ENCODE measurements around the gene CYTH3.
"Not testable (repeated sequence)": the region's sequence is repeated elsewhere in the genome, so short reads cannot be mapped to it uniquely, and the experiment has no call there.

DNA sequence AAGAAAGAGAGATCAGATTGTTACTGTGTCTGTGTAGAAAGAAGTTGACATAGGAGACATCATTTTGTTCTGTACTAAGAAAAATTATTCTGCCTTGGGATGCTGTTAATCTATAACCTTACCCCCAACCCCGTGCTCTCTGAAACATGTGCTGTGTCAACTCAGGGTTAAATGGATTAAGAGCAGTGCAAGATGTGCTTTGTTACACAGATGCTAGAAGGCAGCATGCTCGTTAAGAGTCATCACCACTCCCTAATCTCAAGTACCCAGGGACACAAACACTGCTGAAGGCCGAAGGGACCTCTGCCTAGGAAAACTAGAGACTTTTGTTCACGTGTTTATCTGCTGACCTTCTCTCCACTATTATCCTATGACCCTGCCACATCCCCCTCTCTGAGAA is 49.0 kb downstream of the CYTH3 start:
- TF ChIP-seq, protein P1, sequence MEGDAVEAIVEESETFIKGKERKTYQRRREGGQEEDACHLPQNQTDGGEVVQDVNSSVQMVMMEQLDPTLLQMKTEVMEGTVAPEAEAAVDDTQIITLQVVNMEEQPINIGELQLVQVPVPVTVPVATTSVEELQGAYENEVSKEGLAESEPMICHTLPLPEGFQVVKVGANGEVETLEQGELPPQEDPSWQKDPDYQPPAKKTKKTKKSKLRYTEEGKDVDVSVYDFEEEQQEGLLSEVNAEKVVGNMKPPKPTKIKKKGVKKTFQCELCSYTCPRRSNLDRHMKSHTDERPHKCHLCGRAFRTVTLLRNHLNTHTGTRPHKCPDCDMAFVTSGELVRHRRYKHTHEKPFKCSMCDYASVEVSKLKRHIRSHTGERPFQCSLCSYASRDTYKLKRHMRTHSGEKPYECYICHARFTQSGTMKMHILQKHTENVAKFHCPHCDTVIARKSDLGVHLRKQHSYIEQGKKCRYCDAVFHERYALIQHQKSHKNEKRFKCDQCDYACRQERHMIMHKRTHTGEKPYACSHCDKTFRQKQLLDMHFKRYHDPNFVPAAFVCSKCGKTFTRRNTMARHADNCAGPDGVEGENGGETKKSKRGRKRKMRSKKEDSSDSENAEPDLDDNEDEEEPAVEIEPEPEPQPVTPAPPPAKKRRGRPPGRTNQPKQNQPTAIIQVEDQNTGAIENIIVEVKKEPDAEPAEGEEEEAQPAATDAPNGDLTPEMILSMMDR (IDR thresholded peaks at IDR 0.05): not testable (repeated sequence)
- not testable (repeated sequence) for TF ChIP-seq POLR2A (IDR thresholded peaks at IDR 0.05)
